ENCODE results near the gene HERC2. TPM values are rescaled to one million over a fixed set of nuclear protein-coding genes. Genes with fewer than 3 reads are reported as not detected.
"Not testable (repeated sequence)": the region's sequence is repeated elsewhere in the genome, so short reads cannot be mapped to it uniquely, and the experiment has no call there.

Gene HERC2
- total and polyA plus RNA-seq, 2 of the 4 experiments (the other 2 are of a cell fraction) = 20.8 to 28.9 TPM

GRCh38 chr15:28318122-28318521, 3.9 kb downstream of the HERC2 start:
- H4K91ac ChIP-seq (ENCODE audit: insufficient read depth, low read depth, low read length); ATAC-seq (ENCODE audit: low read depth); H2AK5ac ChIP-seq (ENCODE audit: low read depth, low read length); H4K8ac ChIP-seq (ENCODE audit: low read depth in 2 of 2, low read length in 2 of 2); intact Hi-C loops (cut with micrococcal nuclease); H3K79me1 ChIP-seq (ENCODE audit: low read depth in 1 of 2, low read length in 2 of 2); H2AK9ac ChIP-seq (replicated peaks; ENCODE audit: low read depth, low read length, poor library complexity); H2BK120ac ChIP-seq (ENCODE audit: low read depth, low read length); H3K23ac ChIP-seq (ENCODE audit: low read depth, low read length); H3K27ac ChIP-seq (ENCODE audit: insufficient read depth, low read length); H2BK15ac ChIP-seq (ENCODE audit: low read depth, low read length); H4K20me1 ChIP-seq (ENCODE audit: insufficient read depth, low read length); H3K27me3 ChIP-seq (ENCODE audit: control insufficient read depth, insufficient read depth, low read length); H3K9me1 ChIP-seq (ENCODE audit: insufficient read depth, low read length); H3K18ac ChIP-seq (ENCODE audit: low read depth, low read length); H3K9me3 ChIP-seq (ENCODE audit: control insufficient read depth, insufficient read depth, low read length); H3K56ac ChIP-seq (ENCODE audit: extremely low read depth, insufficient read depth, low read length); H3K4me3 ChIP-seq (ENCODE audit: insufficient read depth, low read depth, low read length); H3K9ac ChIP-seq (ENCODE audit: low read depth, low read length); H3K4ac ChIP-seq (ENCODE audit: low read depth, low read length); H2BK20ac ChIP-seq (ENCODE audit: low read depth, low read length); CTCF ChIA-PET; DNase-seq; POLR2A ChIA-PET (ENCODE audit: unreplicated experiment); H3K4me1 ChIP-seq (ENCODE audit: control insufficient read depth, insufficient read depth, low read length); in situ Hi-C loops (cut with MboI; ENCODE audit: low sequenced_read_pairs); H2AFZ ChIP-seq (replicated peaks; ENCODE audit: low read length, poor library complexity); BruUV-seq (replicated peaks); H3K14ac ChIP-seq (replicated peaks; ENCODE audit: low read depth, low read length); H3K36me3 ChIP-seq (ENCODE audit: control insufficient read depth, insufficient read depth, low read length); H4K5ac ChIP-seq (ENCODE audit: low read depth, low read length); H2BK5ac ChIP-seq (ENCODE audit: low read depth, low read length, poor library complexity, severe bottlenecking); H3K4me2 ChIP-seq (ENCODE audit: low read depth, low read length); dilution Hi-C loops (cut with HindIII; ENCODE audit: low sequenced_read_pairs, unreplicated experiment): not testable (repeated sequence)
- whole genome bisulfite sequencing, 2 experiments (ENCODE audit: extremely low coverage in 2 of 2, insufficient read length in 1 of 2) = no CpG with 5 or more reads among the region's 13 CpGs

- H3K27me3 ChIP-seq (ENCODE audit: control insufficient read depth, insufficient read depth, low read length); CTCF ChIA-PET; H3K18ac ChIP-seq (ENCODE audit: low read depth, low read length); H3K9me1 ChIP-seq (ENCODE audit: insufficient read depth, low read length); H3K27ac ChIP-seq (ENCODE audit: insufficient read depth, low read length); dilution Hi-C loops (cut with HindIII; ENCODE audit: low sequenced_read_pairs, unreplicated experiment); H3K23ac ChIP-seq (ENCODE audit: low read depth, low read length); in situ Hi-C loops (cut with MboI; ENCODE audit: low sequenced_read_pairs); H3K56ac ChIP-seq (ENCODE audit: extremely low read depth, insufficient read depth, low read length); BruUV-seq (replicated peaks); H2BK120ac ChIP-seq (ENCODE audit: low read depth, low read length); intact Hi-C loops (cut with micrococcal nuclease); H2AK9ac ChIP-seq (replicated peaks; ENCODE audit: low read depth, low read length, poor library complexity); H3K36me3 ChIP-seq (ENCODE audit: control insufficient read depth, insufficient read depth, low read length); H3K4me2 ChIP-seq (ENCODE audit: low read depth, low read length); H2AFZ ChIP-seq (replicated peaks; ENCODE audit: low read length, poor library complexity); H2BK15ac ChIP-seq (ENCODE audit: low read depth, low read length); H3K4ac ChIP-seq (ENCODE audit: low read depth, low read length); H3K4me3 ChIP-seq (ENCODE audit: insufficient read depth, low read depth, low read length); H2BK5ac ChIP-seq (ENCODE audit: low read depth, low read length, poor library complexity, severe bottlenecking); H3K9me3 ChIP-seq (ENCODE audit: control insufficient read depth, insufficient read depth, low read length); H4K20me1 ChIP-seq (ENCODE audit: insufficient read depth, low read length); POLR2A ChIA-PET (ENCODE audit: unreplicated experiment); H3K4me1 ChIP-seq (ENCODE audit: control insufficient read depth, insufficient read depth, low read length); H4K91ac ChIP-seq (ENCODE audit: insufficient read depth, low read depth, low read length); H3K9ac ChIP-seq (ENCODE audit: low read depth, low read length); H4K5ac ChIP-seq (ENCODE audit: low read depth, low read length); H3K14ac ChIP-seq (replicated peaks; ENCODE audit: low read depth, low read length); H3K79me1 ChIP-seq (ENCODE audit: low read depth in 1 of 2, low read length in 2 of 2); H2BK20ac ChIP-seq (ENCODE audit: low read depth, low read length); H2AK5ac ChIP-seq (ENCODE audit: low read depth, low read length); DNase-seq; ATAC-seq (ENCODE audit: low read depth); H4K8ac ChIP-seq (ENCODE audit: low read depth in 2 of 2, low read length in 2 of 2): not testable (repeated sequence)
- no CpG with 5 or more reads among the region's 7 CpGs for WGBS, 2 experiments (ENCODE audit: extremely low coverage in 2 of 2, insufficient read length in 1 of 2)
Observed at GRCh38 chr15:28316958-28317357, 5.0 kb downstream of the HERC2 start.
